Tibial artery (tissue), 4 donors: ENCODE measurements around the gene METTL25B.

Source experiments
- DNase-seq, 2 donors: peaks; one replicate each; pipeline ENCODE4 v3.0.0-alpha.2; 2019
- H3K27ac ChIP-seq, 2 donors: fragments of 200-600 bp; sonication (generic) in 1 of 2; 1 replicate in 1 of 2; 2 replicates in 1 of 2; pipeline ENCODE4 v1.5.1; 2018 to 2019; ENCODE audit warnings: mild to moderate bottlenecking in 1 of 2
- H3K27me3 ChIP-seq, 2 donors: fragments of 200-600 bp; sonication (generic) in 1 of 2; one replicate each; pipeline versions ENCODE4 v1.5.1 to v1.6.0; 2016 to 2019
- H3K36me3 ChIP-seq, 3 donors: fragments of 200-600 bp; sonication (generic) in 2 of 3; one replicate each; pipeline ENCODE4 v1.5.1; 2016 to 2019; ENCODE audit warnings: mild to moderate bottlenecking in 2 of 3
- H3K4me1 ChIP-seq, 4 donors: fragments of 200-600 bp; sonication (generic) in 2 of 4; 1 replicate in 3 of 4; 2 replicates in 1 of 4; pipeline ENCODE4 v1.5.1; 2016 to 2019
- H3K4me3 ChIP-seq, 2 donors: fragments of 200-600 bp; sonication (generic) in 1 of 2; 1 replicate in 1 of 2; 2 replicates in 1 of 2; pipeline ENCODE4 v1.5.1; 2018 to 2019; ENCODE audit warnings: mild to moderate bottlenecking in 2 of 2
- H3K9me3 ChIP-seq, 3 donors: fragments of 200-600 bp; sonication (generic) in 1 of 3; one replicate each; pipeline ENCODE4 v1.5.1; 2016 to 2019
- CTCF ChIP-seq, 2 experiments: fragments of 200-600 bp in 1 of 2; fragments of 450-650 bp in 1 of 2; IDR thresholded peaks; one replicate each; pipeline ENCODE4 v1.5.1; 2017 to 2019; ENCODE audit warnings: antibody characterized with exemption in 2 of 2, mild to moderate bottlenecking in 1 of 2, moderate library complexity in 1 of 2
- intact Hi-C: fragments of 100-400 bp; cut with DNase I; formaldehyde crosslinking; loops from one replicate; pipeline ENCODE4 v1.15.0; 2023; ENCODE audit warnings: low total_unique reads

METTL25B gene

GRCh38 chr1:156775799-156776198, 47.5 kb downstream of the METTL25B start:
- Histone ChIP-seq H3K4me1 (peaks cover 0 to 44% (median 24%) of the 10 kb centered on the region in 4 donors), H3K27ac (no peak overlapping the region), H3K4me3 (no peak overlapping the region), H3K9me3 (no peaks in the 10 kb centered on the region), H3K27me3 (no peaks in the 10 kb centered on the region), H3K36me3 (peaks cover 0 to 16% (median 8%) of the 10 kb centered on the region in 3 donors)
- TF ChIP-seq CTCF (IDR thresholded peaks at IDR 0.05), result no peak
- no peak for DNase-seq
- intact Hi-C loops, result no loop called here

GRCh38 chr1:156776942-156777341, 48.7 kb downstream of the METTL25B start:
- TF ChIP-seq CTCF (IDR thresholded peaks at IDR 0.05), result no peak
- H3K4me3 ChIP-seq, result no peak overlapping the region
- DNase-seq, result no peak
- intact Hi-C loops, result no loop called here
- H3K27ac ChIP-seq, result no peak overlapping the region
- H3K27me3 ChIP-seq, result no peaks in the 10 kb centered on the region
- no peaks in the 10 kb centered on the region for H3K9me3 ChIP-seq
- peaks cover 0 to 39% (median 19%) of the 10 kb centered on the region in 4 donors for H3K4me1 ChIP-seq
- H3K36me3 ChIP-seq, result peaks cover 0 to 13% (median 0%) of the 10 kb centered on the region in 3 donors

- Histone ChIP-seq H3K9me3 (no peaks in the 10 kb centered on the region), H3K36me3 (peaks cover 0 to 14% (median 3%) of the 10 kb centered on the region in 3 donors), H3K27ac (no peak overlapping the region), H3K4me3 (no peak overlapping the region), H3K27me3 (no peaks in the 10 kb centered on the region), H3K4me1 (peaks cover 0 to 34% (median 17%) of the 10 kb centered on the region in 4 donors)
- intact Hi-C loops, result no loop called here
- no peak for TF ChIP-seq CTCF (IDR thresholded peaks at IDR 0.05)
- DNase-seq, result no peak
Observed at GRCh38 chr1:156777573-156777972, 49.3 kb downstream of the METTL25B start.

- Histone ChIP-seq H3K36me3 (peaks cover 24 to 51% (median 38%) of the 10 kb centered on the region in 3 donors), H3K4me1 (peaks cover 0 to 13% (median 7%) of the 10 kb centered on the region in 4 donors), H3K9me3 (no peaks in the 10 kb centered on the region), H3K27ac (no peak overlapping the region), H3K27me3 (no peaks in the 10 kb centered on the region), H3K4me3 (no peak overlapping the region)
- intact Hi-C loops, result no loop called here
- DNase-seq, result no peak
- TF ChIP-seq CTCF (IDR thresholded peaks at IDR 0.05), result no peak
Observed at GRCh38 chr1:156781585-156782186, 53.4 kb downstream of the METTL25B start.

- no peak for DNase-seq
- H3K27ac ChIP-seq, result no peak overlapping the region
- peaks cover 39 to 74% (median 65%) of the 10 kb centered on the region in 3 donors for H3K36me3 ChIP-seq
- H3K9me3 ChIP-seq, result no peaks in the 10 kb centered on the region
- no peaks in the 10 kb centered on the region for H3K27me3 ChIP-seq
- TF ChIP-seq CTCF (IDR thresholded peaks at IDR 0.05), result no peak
- peaks cover 0 to 7% (median 2%) of the 10 kb centered on the region in 4 donors for H3K4me1 ChIP-seq
- intact Hi-C loops, result no loop called here
- no peak overlapping the region for H3K4me3 ChIP-seq
Observed at GRCh38 chr1:156785458-156785857, 57.2 kb downstream of the METTL25B start.
